Endothelial cell of umbilical vein (primary cell): ENCODE measurements around the gene EP400. TPM values are rescaled to one million over a fixed set of nuclear protein-coding genes. Genes with fewer than 3 reads are reported as not detected.

Source experiments
- BruUV-seq: library from RNA; stranded (reverse); fragments of 400-500 nt; replicated peaks from 2 replicates; lab custom pipeline; 2021; lab: Mats Ljungman, UMichigan
- CTCF ChIA-PET: fragments of 300-600, 350-600 bp; sonication (Branson Sonifier 250); formaldehyde crosslinking; loops from one replicate; lab custom pipeline; 2021; ENCODE audit warnings: antibody characterized with exemption, inconsistent platforms; lab: Charles Lee
- POLR2A ChIA-PET: fragments of 300-600, 350-600 bp; sonication (Branson Sonifier 250); formaldehyde crosslinking; loops from one replicate; lab custom pipeline; 2021; ENCODE audit warnings: antibody characterized with exemption, inconsistent platforms; lab: Charles Lee
- DNase-seq: peaks from one replicate; pipeline ENCODE4 v3.0.0-alpha.2; 2011; ENCODE audit warnings: low read depth, low spot score
- FAIRE-seq: peaks from 2 replicates; lab custom pipeline; 2011; peaks lifted over from hg19 to GRCh38; lab: Jason Lieb, UNC
- H2AFZ ChIP-seq: 2 replicates; pipeline ENCODE4 v1.6.0; 2012; ENCODE audit warnings: low read depth, low read length, control low read depth, inconsistent platforms
- H3K27ac ChIP-seq: 2 replicates; pipeline ENCODE4 v1.5.1; 2011; ENCODE audit warnings: low read depth, mild to moderate bottlenecking, control low read depth, low read length, moderate library complexity; ENCODE audit not compliant: insufficient read depth
- H3K27me3 ChIP-seq, 2 experiments: 2 replicates each; pipeline versions ENCODE4 v1.6.0 to v1.6.1; 2011; ENCODE audit warnings: low read length in 2 of 2, mixed read lengths in 1 of 2; ENCODE audit not compliant: control insufficient read depth in 2 of 2, insufficient read depth in 2 of 2
- H3K36me3 ChIP-seq, 2 experiments: 2 replicates in 1 of 2; 3 replicates in 1 of 2; pipeline ENCODE4 v1.5.1; 2011; ENCODE audit warnings: low read length in 2 of 2, mild to moderate bottlenecking in 1 of 2, moderate library complexity in 1 of 2; ENCODE audit not compliant: control insufficient read depth in 2 of 2, insufficient read depth in 2 of 2; ENCODE audit errors: extremely low read depth in 1 of 2
- H3K4me1 ChIP-seq: 3 replicates; pipeline ENCODE4 v1.5.1; 2011; ENCODE audit warnings: mild to moderate bottlenecking, low read length; ENCODE audit not compliant: control insufficient read depth, insufficient read depth; ENCODE audit errors: extremely low read depth
- H3K4me2 ChIP-seq: 2 replicates; pipeline ENCODE4 v1.6.1; 2011; ENCODE audit warnings: low read length, control low read depth, mixed read lengths; ENCODE audit not compliant: insufficient read depth
- H3K4me3 ChIP-seq, 3 experiments: fragments of 200-600 bp in 1 of 3; sonication (generic), shearing (Covaris generic) in 1 of 3; replicated peaks in 1 of 3; 2 replicates each; pipeline ENCODE4 v1.5.1; 2011 to 2016; ENCODE audit warnings: control low read depth in 3 of 3, low read length in 3 of 3, mild to moderate bottlenecking in 2 of 3, inconsistent platforms in 1 of 3, low read depth in 1 of 3, moderate library complexity in 1 of 3; ENCODE audit not compliant: insufficient read depth in 1 of 3
- H3K79me2 ChIP-seq: 2 replicates; pipeline ENCODE4 v1.6.0; 2012; ENCODE audit warnings: low read length, inconsistent platforms; ENCODE audit not compliant: control insufficient read depth, insufficient read depth
- H3K9ac ChIP-seq: replicated peaks from 2 replicates; pipeline ENCODE3; 2011; ENCODE audit warnings: low read length, control low read depth; ENCODE audit not compliant: insufficient read depth; ENCODE audit errors: extremely low read depth
- H3K9me1 ChIP-seq: replicated peaks from 3 replicates; pipeline ENCODE4 v1.6.0; 2011; ENCODE audit warnings: mild to moderate bottlenecking, low read length; ENCODE audit not compliant: control insufficient read depth, insufficient read depth; ENCODE audit errors: extremely low read depth
- H3K9me3 ChIP-seq: replicated peaks from 2 replicates; pipeline ENCODE4 v1.5.1; 2012; ENCODE audit warnings: low read length, inconsistent platforms; ENCODE audit not compliant: control insufficient read depth, insufficient read depth
- H4K20me1 ChIP-seq: replicated peaks from 2 replicates; pipeline ENCODE3; 2011; ENCODE audit warnings: mild to moderate bottlenecking, low read length; ENCODE audit not compliant: control insufficient read depth, insufficient read depth; ENCODE audit errors: extremely low read depth
- CTCF ChIP-seq, 2 donors: IDR thresholded peaks; 1 replicate in 1 of 2; 2 replicates in 1 of 2; pipeline ENCODE4 v1.5.1; 2011; ENCODE audit warnings: low read length in 2 of 2, mild to moderate bottlenecking in 2 of 2, moderate library complexity in 2 of 2, control low read depth in 1 of 2, inconsistent platforms in 1 of 2, low read depth in 1 of 2; ENCODE audit not compliant: insufficient read depth in 1 of 2; ENCODE audit errors: extremely low read depth in 1 of 2
- EZH2 ChIP-seq: IDR thresholded peaks from 2 replicates; pipeline ENCODE4 v1.6.1; 2012; ENCODE audit warnings: borderline replicate concordance, low read depth, mild to moderate bottlenecking, moderate library complexity, low read length, inconsistent platforms; ENCODE audit not compliant: severe bottlenecking
- FOS ChIP-seq: IDR thresholded peaks from 2 replicates; pipeline ENCODE4 v1.6.1; 2011; ENCODE audit warnings: mild to moderate bottlenecking, low read length, moderate library complexity, borderline replicate concordance; ENCODE audit not compliant: insufficient read depth
- GATA2 ChIP-seq: IDR thresholded peaks from 2 replicates; pipeline ENCODE4 v1.7.0; 2011; ENCODE audit warnings: low read depth, mild to moderate bottlenecking, moderate library complexity, mixed read lengths, low read length; ENCODE audit not compliant: insufficient read length, insufficient read depth
- JUN ChIP-seq: IDR thresholded peaks from 2 replicates; pipeline ENCODE4 v1.6.1; 2011; ENCODE audit warnings: borderline replicate concordance, low read depth; ENCODE audit not compliant: insufficient read length, insufficient read depth
- MYC ChIP-seq: IDR thresholded peaks from one replicate; pipeline ENCODE4 v1.6.1; 2011; ENCODE audit warnings: mild to moderate bottlenecking, low read depth, low read length
- POLR2A ChIP-seq: IDR thresholded peaks from 2 replicates; pipeline ENCODE4 v1.6.1; 2012; ENCODE audit warnings: low read depth, mild to moderate bottlenecking, control low read depth, low read length
- POLR2AphosphoS5 ChIP-seq: IDR thresholded peaks from 2 replicates; pipeline ENCODE4 v1.6.1; 2012; ENCODE audit warnings: low read depth, mild to moderate bottlenecking, control low read depth, low read length, moderate library complexity; ENCODE audit not compliant: insufficient read depth
- dilution Hi-C: fragments of 300-500 bp; cut with MboI; formaldehyde crosslinking; loops from one replicate; pipeline ENCODE4 v1.15.0; 2019; ENCODE audit warnings: low sequenced_read_pairs; ENCODE audit not compliant: extremely low pct_ligation_motif_present
- intact Hi-C: fragments of 100-400 bp; cut with micrococcal nuclease; formaldehyde crosslinking; loops from one replicate; pipeline ENCODE4 v1.10.0; 2022
- polyA plus RNA-seq, 4 experiments: library from polyadenylated mRNA; depleted of rRNA in 3 of 4; stranded (reverse) in 3 of 4; unstranded in 1 of 4; fragments of >200 nt; gene quantifications; 2 replicates each; pipeline versions ENCODE4 v1.2.1 to v1.2.3, GENCODE V29; 2011 to 2012; ENCODE audit warnings: missing spikeins in 1 of 4
- total RNA-seq: library from RNA; stranded (reverse); gene quantifications from 2 replicates; pipeline ENCODE4 v1.2.3, GENCODE V29; 2021
- TF ChIP-seq, protein P1 (sequence below): IDR thresholded peaks from 2 replicates; pipeline ENCODE4 v1.6.1; 2011; ENCODE audit not compliant: insufficient read depth, insufficient read length

Gene EP400
- total and polyA plus RNA-seq, 2 donors (not counting 3 experiments of a cell fraction or from before 2014, with no cell fraction given), result 9.0 to 57.7 TPM

DNA sequence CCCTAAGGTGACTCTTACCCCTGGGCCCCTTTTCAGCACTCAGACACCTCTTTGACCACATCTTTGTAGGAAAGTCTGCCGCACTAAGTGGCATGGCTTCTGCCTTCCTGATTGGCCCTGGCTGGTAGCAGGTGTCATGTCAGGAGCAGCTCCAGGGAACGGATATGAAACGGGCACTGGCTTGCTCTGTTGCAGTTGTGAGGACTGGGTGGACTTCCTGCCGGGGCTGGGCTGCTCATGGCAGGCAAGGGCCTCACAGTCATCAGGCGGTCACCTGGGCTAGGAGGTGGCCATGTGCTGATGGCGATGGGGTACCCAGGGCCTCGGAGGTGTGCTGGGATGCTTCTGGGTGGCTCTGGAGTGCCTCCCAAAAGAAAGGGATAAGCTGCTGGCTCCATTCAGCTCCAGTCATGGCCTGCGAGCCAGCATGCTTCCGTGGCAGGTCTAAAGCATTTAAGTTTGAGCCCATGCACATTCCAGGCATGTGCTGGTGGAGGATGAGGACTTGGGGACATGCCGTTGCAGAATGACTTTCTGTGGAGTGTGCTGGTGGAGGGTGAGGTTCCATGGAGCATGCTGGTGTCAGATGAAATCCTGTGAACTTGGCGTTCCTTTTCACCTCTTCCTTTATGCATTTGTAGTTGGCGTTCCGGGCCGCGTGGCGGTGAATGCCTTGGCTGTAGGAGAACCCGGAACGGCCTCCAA lies 77.2 kb downstream of the EP400 start:
- CTCF ChIA-PET, result no interaction called here
- no peak for DNase-seq
- H3K9me1 ChIP-seq, result no peaks in the 10 kb centered on the region
- H2AFZ ChIP-seq, result no peak overlapping the region
- H3K4me3 ChIP-seq, result no peak overlapping the region
- no peak overlapping the region for H3K9ac ChIP-seq
- intact Hi-C loops, result no loop called here
- H4K20me1 ChIP-seq, result no peaks in the 10 kb centered on the region
- H3K79me2 ChIP-seq, result peaks cover 3% of the 10 kb centered on the region
- dilution Hi-C loops, result no loop called here
- H3K4me1 ChIP-seq, result peaks cover 17% of the 10 kb centered on the region
- FAIRE-seq, result no peak
- TF ChIP-seq, protein P1, sequence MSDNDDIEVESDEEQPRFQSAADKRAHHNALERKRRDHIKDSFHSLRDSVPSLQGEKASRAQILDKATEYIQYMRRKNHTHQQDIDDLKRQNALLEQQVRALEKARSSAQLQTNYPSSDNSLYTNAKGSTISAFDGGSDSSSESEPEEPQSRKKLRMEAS, result no peak
- TF ChIP-seq CTCF (IDR thresholded peaks at IDR 0.05; ENCODE audit: extremely low read depth in 1 of 2, insufficient read depth in 1 of 2, low read depth in 1 of 2, low read length in 2 of 2) (no peak), POLR2A (no peak), EZH2 (no peak), POLR2AphosphoS5 (no peak), GATA2 (no peak), JUN (no peak), FOS (no peak), MYC (no peak)
- peaks cover 7 to 50% of the 10 kb centered on the region in 2 experiments for H3K36me3 ChIP-seq
- no TSS peak for BruUV-seq
- POLR2A ChIA-PET, result no interaction called here
- no peak overlapping the region for H3K27ac ChIP-seq
- no peak overlapping the region for H3K4me2 ChIP-seq
- H3K9me3 ChIP-seq, result no peaks in the 10 kb centered on the region
- H3K27me3 ChIP-seq, result no peaks in the 10 kb centered on the region
